HG03575 (cell line): ENCODE results near the gene MET.
"Not testable (repeated sequence)": the region's sequence is repeated elsewhere in the genome, so short reads cannot be mapped to it uniquely, and the experiment has no call there.

Source experiments
- ATAC-seq: cut with Tn5 transposase; IDR thresholded peaks from one replicate; pipeline ENCODE4 v1.9.1; 2021; ENCODE audit not compliant: unreplicated experiment, insufficient number of reproducible peaks, low FRiP score; ENCODE audit errors: extremely low read depth

MET gene

GRCh38 chr7:116739307-116739706 is 67.3 kb downstream of the MET start:
- no peak for ATAC-seq

GRCh38 chr7:116740231-116740630 is 68.2 kb downstream of the MET start:
- no peak for ATAC-seq

GRCh38 chr7:116740755-116741462 is 68.9 kb downstream of the MET start:
- no peak for ATAC-seq

- ATAC-seq, result no peak
These were observed 69.8 kb downstream of the MET start for GRCh38 chr7:116741625-116742316.

- ATAC-seq, result no peak
These were observed 70.6 kb downstream of the MET start for GRCh38 chr7:116742641-116743040.

DNA sequence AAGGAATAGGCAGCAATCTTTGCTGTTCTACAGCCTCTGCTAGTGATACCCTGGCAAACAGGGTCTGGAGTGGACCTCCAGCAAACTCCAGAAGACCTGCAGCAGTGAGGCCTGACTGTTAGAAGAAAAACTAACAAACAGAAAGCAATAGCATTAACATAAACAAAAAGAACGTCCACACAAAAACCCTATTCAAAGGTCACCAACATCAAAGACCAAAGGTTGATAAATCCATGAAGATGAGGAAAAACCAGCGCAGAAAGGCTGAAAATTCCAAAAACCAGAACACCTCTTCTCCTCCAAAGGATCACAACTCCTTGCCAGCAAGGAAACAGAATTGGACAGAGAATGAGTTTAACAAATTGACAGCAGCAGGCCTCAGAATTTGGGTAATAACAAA is 71.8 kb downstream of the MET start:
- not testable (repeated sequence) for ATAC-seq

DNA sequence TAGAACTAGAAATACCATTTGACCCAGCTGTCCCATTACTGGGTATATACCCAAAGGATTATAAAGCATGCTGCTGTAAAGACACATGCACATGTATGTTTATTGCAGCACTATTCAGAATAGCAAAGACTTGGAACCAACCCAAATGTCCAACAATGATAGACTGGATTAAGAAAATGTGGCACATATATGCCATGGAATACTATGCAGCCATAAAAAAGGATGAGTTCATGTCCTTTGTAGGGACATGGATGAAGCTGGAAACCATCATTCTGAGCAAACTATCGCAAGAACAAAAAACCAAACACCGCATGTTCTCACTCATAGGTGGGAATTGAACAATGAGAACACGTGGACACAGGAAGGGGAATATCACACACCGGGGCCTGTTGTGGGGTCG is 74.4 kb downstream of the MET start:
- not testable (repeated sequence) for ATAC-seq

DNA sequence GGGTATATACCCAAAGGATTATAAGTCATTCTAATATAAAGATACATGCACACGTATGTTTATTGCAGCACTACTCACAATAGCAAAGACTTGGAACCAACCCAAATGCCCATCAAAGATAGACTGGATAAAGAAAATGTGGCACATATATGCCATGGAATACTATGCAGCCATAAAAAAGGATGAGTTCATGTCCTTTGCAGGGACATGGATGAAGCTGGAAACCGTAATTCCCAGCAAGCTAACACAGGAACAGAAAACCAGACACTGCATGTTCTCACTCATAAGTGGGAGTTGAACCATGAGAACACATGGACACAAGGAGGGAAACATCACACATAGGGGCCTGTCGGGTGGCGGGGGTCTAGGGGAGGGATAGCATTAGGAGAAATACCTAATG is 79.1 kb downstream of the MET start:
- not testable (repeated sequence) for ATAC-seq

DNA sequence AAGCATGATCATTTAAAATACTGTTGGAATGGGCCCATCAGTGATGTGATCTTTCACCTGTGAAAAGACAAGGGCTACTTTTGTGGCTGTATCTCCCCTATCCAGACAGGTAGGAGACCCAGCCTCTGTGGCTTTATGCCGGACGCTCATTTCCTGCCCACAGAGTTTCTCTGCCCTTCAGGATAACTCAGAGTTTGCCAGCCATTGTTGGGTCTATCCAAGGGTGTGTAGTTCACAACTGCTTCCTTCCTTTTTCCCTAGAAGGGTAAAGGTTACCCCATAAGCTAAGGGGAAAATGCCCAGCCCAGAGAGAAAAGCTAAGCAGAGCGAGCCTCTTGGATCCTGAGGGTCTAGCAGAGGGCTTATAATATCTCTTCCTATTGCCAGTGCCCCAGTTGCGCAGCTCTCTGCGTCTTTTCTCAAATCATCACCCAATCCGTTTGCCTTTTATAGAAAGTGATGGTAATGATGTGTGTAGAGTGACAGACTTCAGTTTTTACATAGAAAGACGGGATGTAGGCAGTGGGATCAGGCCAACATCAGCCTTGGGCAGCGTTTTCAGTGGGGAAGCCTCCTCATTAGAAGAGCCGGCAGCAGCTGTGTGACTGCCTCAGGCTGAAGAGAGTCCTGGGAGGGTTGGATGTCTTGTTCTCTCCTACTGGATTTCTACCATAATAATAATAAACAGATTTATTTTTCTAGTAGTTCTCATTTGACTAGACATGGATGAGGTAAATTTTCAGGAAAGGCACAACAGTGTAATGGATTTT is 80.5 kb downstream of the MET start:
- no peak for ATAC-seq

GRCh38 chr7:116753130-116753529 is 81.1 kb downstream of the MET start:
- no peak for ATAC-seq

DNA sequence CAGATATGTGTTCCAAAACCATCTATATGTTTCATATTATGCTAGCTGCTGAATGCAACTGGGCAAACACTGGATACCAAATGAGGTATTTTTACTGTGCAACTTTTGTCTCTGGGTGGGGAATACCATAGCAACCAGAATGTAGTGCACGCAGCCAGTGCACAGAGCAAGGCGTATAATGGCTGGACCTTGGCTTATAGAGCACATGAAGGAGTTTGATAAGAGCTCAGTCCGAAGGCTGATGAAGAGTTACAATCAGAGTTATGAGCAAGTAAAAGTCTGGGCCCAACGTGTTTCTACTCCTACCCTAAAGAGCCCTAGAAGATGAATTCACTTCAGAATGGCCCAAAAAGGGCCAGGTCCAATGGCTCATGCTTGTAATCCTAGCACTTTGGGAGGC is 82.2 kb downstream of the MET start:
- ATAC-seq, result no peak

DNA sequence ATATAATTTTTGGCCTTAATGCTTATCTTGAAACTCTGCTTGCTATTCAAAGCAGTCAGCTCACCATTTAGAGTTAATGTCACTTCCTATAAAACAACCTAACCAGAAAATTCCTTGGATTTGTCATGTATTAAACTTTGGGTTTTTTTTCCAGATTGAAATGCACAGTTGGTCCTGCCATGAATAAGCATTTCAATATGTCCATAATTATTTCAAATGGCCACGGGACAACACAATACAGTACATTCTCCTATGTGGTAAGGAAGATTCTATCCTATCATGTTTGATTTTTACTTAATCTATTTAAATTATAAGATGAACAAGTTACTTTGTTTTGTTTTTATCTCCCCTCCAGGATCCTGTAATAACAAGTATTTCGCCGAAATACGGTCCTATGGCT is 85.3 kb downstream of the MET start:
- no peak for ATAC-seq

DNA sequence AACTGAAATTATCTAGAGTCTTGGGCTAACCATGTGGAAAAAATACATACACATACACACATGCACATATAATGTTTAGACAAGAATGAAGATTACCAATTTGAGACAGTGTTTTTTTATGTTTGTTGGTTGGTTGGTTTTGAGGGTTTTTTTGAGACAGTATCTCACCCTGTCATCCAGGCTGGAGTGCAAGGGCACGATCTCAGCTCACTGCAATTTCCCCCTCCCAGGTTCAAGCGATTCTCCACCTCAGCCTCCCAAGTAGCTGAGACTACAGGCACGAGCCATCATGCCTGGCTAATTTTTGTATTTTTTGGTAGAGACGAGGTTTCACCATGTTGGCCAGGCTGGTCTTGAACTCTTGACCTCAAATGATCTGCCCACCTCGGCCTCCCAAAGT is 87.6 kb downstream of the MET start:
- not testable (repeated sequence) for ATAC-seq

- ATAC-seq, result no peak
These were observed 91.0 kb downstream of the MET start for GRCh38 chr7:116762971-116763370.

DNA sequence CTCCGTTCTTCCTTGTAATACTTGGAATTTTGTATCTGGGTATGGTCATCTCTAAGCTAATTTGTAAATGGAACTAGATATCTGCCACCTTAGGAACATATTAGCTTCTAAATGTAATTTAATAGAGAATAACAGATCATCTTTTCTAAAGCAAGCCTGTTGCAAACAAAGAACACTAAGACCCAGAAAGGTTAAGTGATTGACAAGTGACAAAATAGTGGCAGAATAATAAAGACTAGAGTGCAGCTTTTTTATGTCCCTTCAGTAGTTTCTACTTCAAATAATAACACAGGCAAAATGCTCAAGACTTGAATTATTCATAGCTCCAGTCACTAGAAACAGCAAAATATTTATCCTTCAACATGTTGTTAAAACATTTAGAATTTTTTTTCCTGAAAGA is 91.7 kb downstream of the MET start:
- ATAC-seq, result no peak

DNA sequence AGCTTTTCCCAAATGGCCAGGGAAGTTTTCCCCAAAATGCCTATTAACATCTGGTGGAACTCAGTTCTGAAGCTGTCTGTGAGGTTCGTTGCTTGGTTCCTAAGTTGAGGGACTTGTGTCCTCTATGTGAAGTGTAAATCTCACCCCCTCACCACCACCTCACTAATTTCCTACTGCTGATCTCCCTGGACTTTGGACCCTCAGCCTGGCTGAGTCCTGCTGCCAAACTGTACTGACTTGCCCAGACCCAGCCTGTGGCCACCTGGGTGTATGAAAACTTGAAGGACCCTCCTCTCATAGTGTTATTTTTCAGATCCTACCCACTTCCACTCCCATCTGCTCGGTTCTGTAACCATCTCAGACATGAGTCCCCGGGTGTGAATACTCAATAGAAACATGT is 94.9 kb downstream of the MET start:
- no peak for ATAC-seq

- no peak for ATAC-seq
These were observed 97.5 kb downstream of the MET start for GRCh38 chr7:116769546-116769945.

DNA sequence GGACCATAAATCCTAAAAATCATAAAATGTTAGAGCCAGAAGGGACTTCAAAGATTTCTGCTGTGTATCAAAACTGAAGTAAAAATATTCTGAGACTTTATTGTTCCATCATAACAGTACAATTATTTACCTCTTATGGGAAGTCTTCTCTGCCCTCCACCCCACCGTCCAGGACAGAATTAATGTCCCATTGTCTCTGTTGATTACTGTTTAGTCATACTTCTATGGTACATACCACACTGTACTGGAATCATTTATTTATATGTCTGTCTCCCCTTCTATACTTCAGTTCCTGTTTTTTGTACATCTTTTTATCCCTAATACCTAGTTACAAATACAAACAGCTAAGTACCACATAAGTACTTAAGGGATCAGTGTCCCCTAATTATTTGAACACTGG is 98.9 kb downstream of the MET start:
- no peak for ATAC-seq

DNA sequence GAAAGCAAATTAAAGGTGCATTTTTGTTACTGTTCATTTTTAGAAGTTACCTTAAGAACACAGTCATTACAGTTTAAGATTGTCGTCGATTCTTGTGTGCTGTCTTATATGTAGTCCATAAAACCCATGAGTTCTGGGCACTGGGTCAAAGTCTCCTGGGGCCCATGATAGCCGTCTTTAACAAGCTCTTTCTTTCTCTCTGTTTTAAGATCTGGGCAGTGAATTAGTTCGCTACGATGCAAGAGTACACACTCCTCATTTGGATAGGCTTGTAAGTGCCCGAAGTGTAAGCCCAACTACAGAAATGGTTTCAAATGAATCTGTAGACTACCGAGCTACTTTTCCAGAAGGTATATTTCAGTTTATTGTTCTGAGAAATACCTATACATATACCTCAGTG is 99.6 kb downstream of the MET start:
- ATAC-seq, result no peak

GRCh38 chr7:116772423-116772863 is 100.4 kb downstream of the MET start:
- no peak for ATAC-seq
